AG09319 (cell line): ENCODE data around the gene BEND5.

Experiments used
- DNase-seq: peaks from one replicate; pipeline ENCODE4 v3.0.0-alpha.2; 2010; ENCODE audit warnings: low read depth; ENCODE audit errors: extremely low read depth
- CTCF ChIP-seq: IDR thresholded peaks from 2 replicates; pipeline ENCODE4 v1.5.1; 2011; ENCODE audit warnings: low read depth, mild to moderate bottlenecking, inconsistent platforms, low read length, moderate library complexity

Gene BEND5

GRCh38 chr1:48686159-48686558 lies 90.5 kb downstream of the BEND5 start:
- TF ChIP-seq CTCF, result no peak
- no peak for DNase-seq

- no peak for TF ChIP-seq CTCF
- no peak for DNase-seq
Measured at GRCh38 chr1:48684381-48684780, 92.3 kb downstream of the BEND5 start.

GRCh38 chr1:48683839-48684238 lies 92.9 kb downstream of the BEND5 start:
- no peak for DNase-seq
- no peak for TF ChIP-seq CTCF

GRCh38 chr1:48681476-48682305 lies 95.0 kb downstream of the BEND5 start:
- TF ChIP-seq CTCF, result no peak
- no peak for DNase-seq

- DNase-seq, result no peak
- TF ChIP-seq CTCF, result no peak
Measured at GRCh38 chr1:48680411-48681035, 96.2 kb downstream of the BEND5 start.

- DNase-seq, result no peak
- no peak for TF ChIP-seq CTCF
Measured at GRCh38 chr1:48679859-48680258, 96.8 kb downstream of the BEND5 start.
